D721Med (cell line): ENCODE data around the gene NR1D2.

Experiments used
- DNase-seq: peaks from one replicate; pipeline ENCODE4 v3.0.0; 2011; ENCODE audit warnings: low spot score; ENCODE audit not compliant: insufficient read length
- FAIRE-seq: peaks from 2 replicates; lab custom pipeline; 2011; peaks lifted over from hg19 to GRCh38; lab: Jason Lieb, UNC
- CTCF ChIP-seq: IDR thresholded peaks from 2 replicates; pipeline ENCODE4 v1.5.1; 2012; ENCODE audit warnings: mild to moderate bottlenecking, control low read depth; ENCODE audit not compliant: insufficient read depth; ENCODE audit errors: missing control alignments

Gene NR1D2

GRCh38 chr3:23944007-23944783 is 891 bp upstream of the NR1D2 start:
- TF ChIP-seq CTCF = no peak
- FAIRE-seq = no peak
- DNase-seq = no peak

DNA sequence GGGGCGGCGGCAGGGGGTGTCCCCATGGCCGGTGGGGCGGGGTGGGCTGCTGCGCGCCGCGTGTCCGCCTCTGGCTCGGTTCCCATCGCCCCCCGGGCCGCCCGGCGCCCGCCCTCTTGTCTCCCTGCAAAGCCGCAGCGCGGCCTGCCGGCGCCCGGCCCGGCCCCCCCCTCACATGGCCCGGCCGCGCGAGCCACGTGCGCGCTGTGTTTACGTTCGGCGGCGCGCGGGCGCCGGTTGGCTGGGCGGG is 502 bp downstream of the NR1D2 start:
- DNase-seq (no peak), FAIRE-seq (no peak)
- no peak for TF ChIP-seq CTCF

DNA sequence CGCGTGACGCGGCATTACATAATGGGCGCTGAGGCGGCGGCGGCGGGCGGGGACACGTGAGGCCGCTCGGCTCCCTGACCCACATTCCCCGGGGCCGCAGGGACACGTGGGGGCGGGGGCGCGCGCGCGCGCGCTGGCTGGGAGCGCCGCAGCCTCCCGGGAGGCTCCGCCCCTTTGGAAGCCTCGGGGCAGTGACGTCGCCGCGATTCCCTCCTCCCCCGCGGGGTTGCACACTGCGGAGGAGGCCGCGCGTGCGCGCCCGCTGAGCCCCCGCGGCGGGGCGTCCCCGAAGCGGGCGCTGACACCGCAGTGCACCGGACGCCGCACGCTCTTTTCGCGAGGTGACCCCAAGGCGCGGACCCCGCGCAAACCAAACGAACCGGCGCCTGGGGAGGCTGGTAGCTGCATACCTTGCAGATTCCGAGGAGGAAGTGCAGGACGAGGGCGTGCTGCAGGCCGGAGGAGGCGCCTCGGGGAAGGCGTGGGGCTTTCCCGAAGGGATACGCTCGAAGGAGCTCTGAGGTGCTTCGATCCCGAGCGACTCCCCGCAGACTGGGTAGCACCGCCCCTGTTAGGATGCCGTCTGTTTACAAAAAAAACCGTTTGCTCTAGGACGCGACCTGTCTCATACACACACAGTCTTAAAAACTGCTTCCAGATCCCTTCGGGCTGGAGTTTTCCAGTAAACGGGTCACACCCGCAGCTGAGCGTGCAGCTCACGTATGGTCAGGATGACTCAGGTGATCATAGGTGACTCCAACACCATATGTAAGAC is 1.0 kb downstream of the NR1D2 start:
- FAIRE-seq (no peak), DNase-seq (peak; percentile 75)
- TF ChIP-seq CTCF = no peak

DNA sequence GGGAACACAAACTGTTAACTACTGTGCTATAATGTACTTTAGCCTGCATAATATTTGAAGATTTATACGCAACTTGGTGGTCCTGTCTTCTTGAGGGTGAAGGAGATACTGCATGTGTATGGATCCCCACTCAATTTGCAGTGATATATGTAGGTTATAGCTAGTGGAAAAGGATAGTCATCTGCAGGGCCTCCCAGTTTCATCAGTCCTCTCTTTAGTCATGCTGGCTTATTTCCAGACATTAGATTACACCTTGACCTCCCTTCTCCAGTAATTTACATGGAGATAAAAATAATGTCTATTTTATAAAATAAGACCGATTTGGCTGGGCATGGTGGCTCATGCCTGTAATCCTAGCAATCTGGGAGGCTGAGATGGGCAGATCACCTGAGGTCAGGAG is 3.7 kb downstream of the NR1D2 start:
- no peak for DNase-seq
- FAIRE-seq = no peak
- TF ChIP-seq CTCF = no peak

- no peak for DNase-seq
- FAIRE-seq = no peak
These were observed 4.7 kb downstream of the NR1D2 start for GRCh38 chr3:23949784-23950183.

GRCh38 chr3:23950293-23950692 is 5.2 kb downstream of the NR1D2 start:
- FAIRE-seq (no peak), DNase-seq (no peak)
- TF ChIP-seq CTCF = no peak

More at GRCh38 chr3:23949784-23950183, 4.7 kb downstream of the NR1D2 start:
- TF ChIP-seq CTCF = no peak

DNA sequence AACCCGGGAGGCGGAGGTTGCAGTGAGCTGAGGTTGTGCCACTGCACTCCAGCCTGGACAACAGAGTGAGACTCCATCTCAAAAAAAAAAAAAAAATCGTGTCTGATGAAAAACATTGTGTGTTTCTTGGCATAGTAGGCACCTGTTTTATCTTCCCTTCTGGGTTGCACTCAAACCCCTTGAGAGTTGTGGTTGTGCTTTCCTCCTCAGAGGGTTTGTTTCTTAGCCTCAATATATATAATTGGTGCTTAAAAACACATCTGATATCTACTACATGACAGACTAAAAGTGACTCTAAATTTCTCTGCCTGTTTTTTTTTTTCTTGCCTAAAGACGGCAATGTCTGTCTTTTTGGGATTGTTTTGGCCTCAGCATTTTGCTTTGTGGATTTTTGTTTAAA is 7.6 kb downstream of the NR1D2 start:
- DNase-seq (no peak), FAIRE-seq (no peak)
- no peak for TF ChIP-seq CTCF
